ENCODE data around the gene NAT9.

NAT9 gene

DNA sequence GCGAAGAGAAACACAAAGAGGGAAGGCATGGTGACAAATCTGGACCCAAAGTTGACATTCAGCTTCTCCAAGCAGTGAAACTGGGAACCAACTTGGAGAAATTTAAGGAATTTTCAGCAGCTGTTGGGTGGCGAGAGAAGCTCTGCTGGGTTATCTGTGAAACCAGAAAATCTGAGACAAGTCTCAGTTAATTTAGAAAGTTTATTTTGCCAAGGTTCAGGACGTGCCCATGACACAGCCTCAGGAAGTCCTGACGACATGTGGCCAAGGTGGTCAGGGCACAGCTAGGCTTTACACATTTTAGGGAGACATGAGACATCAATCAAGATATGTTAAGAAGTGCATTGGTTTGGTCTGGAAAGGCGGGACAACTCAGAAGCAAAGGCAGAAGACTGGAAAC, 52.3 kb downstream of the NAT9 start:
- no peak for DNase-seq

GRCh38 chr17:74722782-74723181, 53.4 kb downstream of the NAT9 start:
- DNase-seq, result no peak
